IMR-90 (cell line): ENCODE data around the gene PTGDS. TPM values are rescaled to one million over a fixed set of nuclear protein-coding genes. Genes with fewer than 3 reads are reported as not detected.

Experiments used
- ATAC-seq: fragments of 200-7000 bp; cut with Tn5 transposase; 2 replicates; pipeline ENCODE4 v1.9.1; 2020; ENCODE audit warnings: low read depth, mild to moderate bottlenecking, moderate library complexity
- BruUV-seq: library from RNA; stranded (reverse); fragments of 400-500 nt; replicated peaks from 2 replicates; lab custom pipeline; 2021; lab: Mats Ljungman, UMichigan
- CTCF ChIA-PET: fragments of 300-600 bp; formaldehyde crosslinking; extraction: SDS; loops from one replicate; lab custom pipeline; 2021; ENCODE audit warnings: antibody characterized with exemption; lab: Yijun Ruan, JAX
- POLR2A ChIA-PET: fragments of 300-600 bp; sonication (Branson Sonifier 250); formaldehyde crosslinking; loops from one replicate; lab custom pipeline; 2022; ENCODE audit warnings: antibody characterized with exemption; ENCODE audit not compliant: unreplicated experiment; lab: Charles Lee
- DNase-seq: peaks from one replicate; pipeline ENCODE4 v3.0.0; 2013
- H2AFZ ChIP-seq: replicated peaks from 2 replicates; pipeline ENCODE3; 2013; ENCODE audit warnings: low read length, mild to moderate bottlenecking; ENCODE audit not compliant: poor library complexity
- H2AK5ac ChIP-seq: 2 replicates; pipeline ENCODE4 v1.6.1; 2013; ENCODE audit warnings: low read depth, low read length, inconsistent platforms
- H2AK9ac ChIP-seq: replicated peaks from 2 replicates; pipeline ENCODE3; 2013; ENCODE audit warnings: mild to moderate bottlenecking, low read depth, low read length, moderate library complexity; ENCODE audit not compliant: poor library complexity
- H2BK120ac ChIP-seq: 2 replicates; pipeline ENCODE4 v1.6.1; 2013; ENCODE audit warnings: low read depth, low read length, inconsistent platforms
- H2BK15ac ChIP-seq: 3 replicates; pipeline ENCODE4 v1.6.1; 2013; ENCODE audit warnings: low read depth, low read length, inconsistent platforms
- H2BK20ac ChIP-seq: 2 replicates; pipeline ENCODE4 v1.6.1; 2013; ENCODE audit warnings: low read depth, mild to moderate bottlenecking, inconsistent platforms, low read length, moderate library complexity
- H2BK5ac ChIP-seq: 2 replicates; pipeline ENCODE4 v1.6.1; 2013; ENCODE audit warnings: mild to moderate bottlenecking, low read depth, low read length, inconsistent platforms; ENCODE audit not compliant: poor library complexity, severe bottlenecking
- H3K14ac ChIP-seq: replicated peaks from 2 replicates; pipeline ENCODE4 v1.6.1; 2013; ENCODE audit warnings: low read depth, low read length, inconsistent platforms
- H3K18ac ChIP-seq: 2 replicates; pipeline ENCODE4 v1.6.1; 2013; ENCODE audit warnings: low read depth, low read length, control low read depth
- H3K23ac ChIP-seq: 2 replicates; pipeline ENCODE4 v1.6.1; 2013; ENCODE audit warnings: low read depth, low read length, inconsistent platforms
- H3K27ac ChIP-seq: 2 replicates; pipeline ENCODE4 v1.5.1; 2013; ENCODE audit warnings: mild to moderate bottlenecking, control low read depth, low read length; ENCODE audit not compliant: insufficient read depth
- H3K27me3 ChIP-seq: 2 replicates; pipeline ENCODE4 v1.6.1; 2013; ENCODE audit warnings: low read length; ENCODE audit not compliant: control insufficient read depth, insufficient read depth
- H3K36me3 ChIP-seq: 2 replicates; pipeline ENCODE4 v1.6.1; 2013; ENCODE audit warnings: low read length, mixed read lengths; ENCODE audit not compliant: control insufficient read depth, insufficient read depth
- H3K4ac ChIP-seq: 2 replicates; pipeline ENCODE4 v1.6.1; 2013; ENCODE audit warnings: low read depth, low read length, inconsistent platforms
- H3K4me1 ChIP-seq: 2 replicates; pipeline ENCODE4 v1.6.1; 2013; ENCODE audit warnings: low read length, mixed read lengths; ENCODE audit not compliant: control insufficient read depth, insufficient read depth
- H3K4me2 ChIP-seq: 2 replicates; pipeline ENCODE4 v1.6.1; 2013; ENCODE audit warnings: low read depth, mild to moderate bottlenecking, control low read depth, low read length, moderate library complexity
- H3K4me3 ChIP-seq: 2 replicates; pipeline ENCODE4 v1.5.1; 2013; ENCODE audit warnings: low read depth, mild to moderate bottlenecking, control low read depth, low read length, moderate library complexity; ENCODE audit not compliant: insufficient read depth
- H3K56ac ChIP-seq: 2 replicates; pipeline ENCODE4 v1.6.1; 2013; ENCODE audit warnings: low read length, inconsistent platforms; ENCODE audit not compliant: insufficient read depth; ENCODE audit errors: extremely low read depth
- H3K79me1 ChIP-seq, 2 experiments: 2 replicates each; pipeline ENCODE4 v1.6.1; 2013; ENCODE audit warnings: low read length in 2 of 2, inconsistent platforms in 1 of 2, low read depth in 1 of 2
- H3K9ac ChIP-seq: 2 replicates; pipeline ENCODE4 v1.6.1; 2013; ENCODE audit warnings: low read depth, low read length, control low read depth
- H3K9me1 ChIP-seq: 2 replicates; pipeline ENCODE4 v1.6.1; 2013; ENCODE audit warnings: low read length, inconsistent platforms; ENCODE audit not compliant: insufficient read depth
- H3K9me3 ChIP-seq: 2 replicates; pipeline ENCODE4 v1.6.1; 2013; ENCODE audit warnings: low read length; ENCODE audit not compliant: control insufficient read depth, insufficient read depth
- H4K20me1 ChIP-seq: 2 replicates; pipeline ENCODE4 v1.6.1; 2013; ENCODE audit warnings: low read length, inconsistent platforms; ENCODE audit not compliant: insufficient read depth
- H4K5ac ChIP-seq: 2 replicates; pipeline ENCODE4 v1.6.1; 2013; ENCODE audit warnings: mild to moderate bottlenecking, low read depth, low read length, control low read depth
- H4K8ac ChIP-seq, 2 experiments: 2 replicates each; pipeline ENCODE4 v1.6.1; 2013; ENCODE audit warnings: low read depth in 2 of 2, low read length in 2 of 2, control low read depth in 1 of 2, inconsistent platforms in 1 of 2
- H4K91ac ChIP-seq: 2 replicates; pipeline ENCODE4 v1.6.1; 2013; ENCODE audit warnings: low read depth, low read length, inconsistent platforms; ENCODE audit not compliant: insufficient read depth
- BHLHE40 ChIP-seq: fragments of 150-350 bp; IDR thresholded peaks from 2 replicates; pipeline ENCODE4 v1.6.1; 2016; ENCODE audit warnings: mild to moderate bottlenecking, low read depth, low read length
- CEBPB ChIP-seq: IDR thresholded peaks from 2 replicates; pipeline ENCODE4 v1.6.1; 2012; ENCODE audit warnings: low read depth, low read length, improper control_type of control experiment
- CHD1 ChIP-seq: IDR thresholded peaks from 2 replicates; pipeline ENCODE4 v1.6.1; 2012; ENCODE audit warnings: low read depth, low read length, improper control_type of control experiment
- CTCF ChIP-seq: conservative IDR thresholded peaks from 2 replicates; pipeline ENCODE4 v1.5.1; 2012; ENCODE audit warnings: mild to moderate bottlenecking, low read depth, low read length, improper control_type of control experiment
- ELK1 ChIP-seq: fragments of 150-350 bp; IDR thresholded peaks from 2 replicates; pipeline ENCODE4 v1.6.1; 2016; ENCODE audit warnings: low read depth, mild to moderate bottlenecking, low read length, moderate library complexity, borderline replicate concordance
- FOS ChIP-seq: fragments of 150-350 bp; IDR thresholded peaks from 2 replicates; pipeline ENCODE4 v1.6.1; 2016; ENCODE audit warnings: low read depth, low read length
- MAFK ChIP-seq: IDR thresholded peaks from 2 replicates; pipeline ENCODE4 v1.6.1; 2012; ENCODE audit warnings: low read depth, low read length, improper control_type of control experiment
- MAZ ChIP-seq: IDR thresholded peaks from 2 replicates; pipeline ENCODE4 v1.6.1; 2012; ENCODE audit warnings: low read depth, mild to moderate bottlenecking, low read length, improper control_type of control experiment, moderate library complexity, borderline replicate concordance
- MXI1 ChIP-seq: IDR thresholded peaks from 2 replicates; pipeline ENCODE4 v1.6.1; 2012; ENCODE audit warnings: low read depth, mild to moderate bottlenecking, low read length, moderate library complexity, borderline replicate concordance
- NFE2L2 ChIP-seq: fragments of 150-350 bp; IDR thresholded peaks from 2 replicates; pipeline ENCODE4 v1.6.1; 2016; ENCODE audit warnings: low read depth, mild to moderate bottlenecking, low read length
- POLR2A ChIP-seq: IDR thresholded peaks from 2 replicates; pipeline ENCODE4 v1.6.1; 2012; ENCODE audit warnings: mild to moderate bottlenecking, low read depth, low read length
- RAD21 ChIP-seq: IDR thresholded peaks from 2 replicates; pipeline ENCODE4 v1.6.1; 2012; ENCODE audit warnings: low read length, improper control_type of control experiment
- RCOR1 ChIP-seq: IDR thresholded peaks from 2 replicates; pipeline ENCODE4 v1.6.1; 2012; ENCODE audit warnings: mild to moderate bottlenecking, low read length, improper control_type of control experiment; ENCODE audit not compliant: insufficient replicate concordance
- RFX5 ChIP-seq: IDR thresholded peaks from 2 replicates; pipeline ENCODE4 v1.8.0; 2012; ENCODE audit warnings: low read depth, mild to moderate bottlenecking, low read length, moderate library complexity
- SMC3 ChIP-seq: fragments of 150-350 bp; IDR thresholded peaks from 2 replicates; pipeline ENCODE4 v1.6.1; 2016; ENCODE audit warnings: low read depth, mild to moderate bottlenecking, antibody characterized with exemption, low read length, moderate library complexity
- USF2 ChIP-seq: fragments of 150-350 bp; IDR thresholded peaks from 2 replicates; pipeline ENCODE4 v1.6.1; 2017; ENCODE audit warnings: mild to moderate bottlenecking, antibody characterized with exemption, low read length, low read depth
- WGBS, 2 experiments: methylation state at CpG; one replicate each; pipeline versions ENCODE4 v1.1.5 to v1.1.7; 2013; ENCODE audit warnings: missing lambda C conversion rate in 2 of 2; ENCODE audit not compliant: insufficient read length in 1 of 2; ENCODE audit errors: extremely low coverage in 2 of 2; 5-methylcytosine and 5-hydroxymethylcytosine counted together
- dilution Hi-C: fragments of 300-500 bp; cut with HindIII; formaldehyde crosslinking; loops from one replicate; pipeline ENCODE4 v1.14.3; 2018; ENCODE audit warnings: low sequenced_read_pairs; ENCODE audit not compliant: unreplicated experiment
- in situ Hi-C: fragments of 300-500 bp; cut with MboI; formaldehyde crosslinking; loops from 3 replicates; pipeline ENCODE4 v1.14.3; 2019; ENCODE audit warnings: low sequenced_read_pairs, inconsistent platforms, mixed read lengths
- intact Hi-C: fragments of 100-400 bp; cut with micrococcal nuclease; formaldehyde crosslinking; loops from 2 replicates; pipeline ENCODE4 v1.10.0; 2022
- polyA plus RNA-seq, 3 experiments: library from polyadenylated mRNA; depleted of rRNA; stranded (reverse); fragments of >200 nt; gene quantifications; 2 replicates each; pipeline ENCODE4 v1.2.3, GENCODE V29; 2012; ENCODE audit warnings: low replicate concordance in 1 of 3
- total RNA-seq: library from RNA; depleted of rRNA; stranded (reverse); fragments of >200 nt; gene quantifications from 2 replicates; pipeline ENCODE4 v1.2.3, GENCODE V29; 2012

PTGDS gene
- total and polyA plus RNA-seq, 2 of the 4 experiments (the other 2 are of a cell fraction): 1.2 TPM; not detected in 1

GRCh38 chr9:137002646-137003041 lies 25.3 kb downstream of the PTGDS start:
- ChIA-PET POLR2A (no interaction called here), CTCF (no interaction called here)
- H3K9me3 ChIP-seq: no peaks in the 10 kb centered on the region
- H3K36me3 ChIP-seq: no peaks in the 10 kb centered on the region
- no peak overlapping the region for H3K18ac ChIP-seq
- WGBS, 2 experiments: 81% methylated on average over 5 of the region's 10 CpGs; no CpG with 5 or more reads in 1 of the 2 experiments
- H2AK9ac ChIP-seq: no peak overlapping the region
- no peak overlapping the region for H3K27ac ChIP-seq
- no peak overlapping the region for H3K4ac ChIP-seq
- no peak overlapping the region for H2BK15ac ChIP-seq
- in situ Hi-C loops (no loop called here), intact Hi-C loops (no loop called here), dilution Hi-C loops (no loop called here)
- no peak overlapping the region for H4K5ac ChIP-seq
- H2AFZ ChIP-seq: no peak overlapping the region
- H3K4me1 ChIP-seq: peaks cover 13% of the 10 kb centered on the region
- H3K9me1 ChIP-seq: peaks cover 10% of the 10 kb centered on the region
- ATAC-seq (no peak), DNase-seq (no peak)
- no peak overlapping the region for H2BK20ac ChIP-seq
- no peak overlapping the region for H3K14ac ChIP-seq
- BruUV-seq: no TSS peak
- 0 out of 2 replicates have a peak overlapping the region, but pooled peaks have one; percentile 16 for H2AK5ac ChIP-seq
- H4K8ac ChIP-seq: no peak overlapping the region
- peaks cover 8% of the 10 kb centered on the region for H4K20me1 ChIP-seq
- H2BK120ac ChIP-seq: no peak overlapping the region
- no peak overlapping the region for H2BK5ac ChIP-seq
- TF ChIP-seq ELK1: no peak
- no peak for TF ChIP-seq SMC3
- TF ChIP-seq FOS: no peak
- no peak for TF ChIP-seq MXI1
- no peak for TF ChIP-seq RAD21
- no peak for TF ChIP-seq CHD1
- no peak for TF ChIP-seq USF2
- TF ChIP-seq BHLHE40: no peak
- no peak for TF ChIP-seq RCOR1
- TF ChIP-seq CTCF: no peak
- TF ChIP-seq MAFK: no peak
- no peak for TF ChIP-seq POLR2A
- no peak for TF ChIP-seq NFE2L2
- no peak for TF ChIP-seq CEBPB
- TF ChIP-seq MAZ: no peak
- TF ChIP-seq RFX5: no peak
- H3K79me1 ChIP-seq: no peaks in the 10 kb centered on the region
- no peak overlapping the region for H3K56ac ChIP-seq
- no peaks in the 10 kb centered on the region for H3K27me3 ChIP-seq
- no peak overlapping the region for H3K23ac ChIP-seq
- no peak overlapping the region for H3K4me3 ChIP-seq
- H3K9ac ChIP-seq: no peak overlapping the region
- no peak overlapping the region for H4K91ac ChIP-seq
- H3K4me2 ChIP-seq: no peak overlapping the region
